ENCODE results near the gene ZC3H4. TPM values are rescaled to one million over a fixed set of nuclear protein-coding genes. Genes with fewer than 3 reads are reported as not detected.
"Not testable (repeated sequence)": the region's sequence is repeated elsewhere in the genome, so short reads cannot be mapped to it uniquely, and the experiment has no call there.

ZC3H4 gene
- total and polyA plus RNA-seq, 8 donors: 4.7 to 78.5 (median 20.2) TPM

DNA sequence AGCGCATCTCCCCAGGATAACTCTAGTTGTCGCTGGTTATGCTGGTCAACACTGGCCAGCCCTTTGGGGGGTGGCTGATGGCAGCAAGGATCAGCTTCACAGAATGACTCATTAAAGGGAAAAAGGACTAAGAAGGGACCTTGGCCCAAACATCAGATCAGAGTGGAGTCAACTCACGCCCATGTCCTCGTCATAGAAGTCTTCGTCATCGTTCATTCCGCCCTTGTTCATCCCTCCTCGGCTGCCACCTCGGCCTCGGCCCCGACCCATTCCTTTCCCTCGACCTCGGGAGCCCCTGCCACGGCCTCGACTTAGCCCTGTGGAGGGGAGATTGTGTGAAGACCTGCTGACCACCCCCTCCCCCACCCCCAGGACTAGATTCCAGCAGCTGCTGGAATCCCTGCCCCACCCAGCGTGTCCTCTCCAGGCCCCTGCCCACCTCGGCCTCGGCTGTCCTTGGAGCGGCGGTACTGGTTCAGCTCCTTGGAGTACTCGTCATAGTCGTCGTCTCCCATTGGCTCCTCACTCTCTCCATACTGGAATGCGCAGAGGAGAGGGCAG is 28.6 kb downstream of the ZC3H4 start:
- Histone ChIP-seq H3K36me3 (peaks cover 87 to 100% (median 100%) of the 10 kb centered on the region in 4 donors), H3K4me1 (peaks cover 0 to 8% (median 2%) of the 10 kb centered on the region in 4 donors), H3K9me3 (no peaks in the 10 kb centered on the region), H3K27ac (no peak overlapping the region), H3K27me3 (no peaks in the 10 kb centered on the region), H3K4me3 (no peak overlapping the region)
- intact Hi-C loops (cut with DNase I; ENCODE audit: low total_unique reads): loop anchor here (5.0 kb wide), 1 partner anchor 37 kb away; no protein-coding TSS in a partner anchor
- WGBS, 5 donors: 89 to 96% (median 93%) methylated on average over 23 to 24 of the region's 24 CpGs
- no peak for DNase-seq
- TF ChIP-seq, protein P1, sequence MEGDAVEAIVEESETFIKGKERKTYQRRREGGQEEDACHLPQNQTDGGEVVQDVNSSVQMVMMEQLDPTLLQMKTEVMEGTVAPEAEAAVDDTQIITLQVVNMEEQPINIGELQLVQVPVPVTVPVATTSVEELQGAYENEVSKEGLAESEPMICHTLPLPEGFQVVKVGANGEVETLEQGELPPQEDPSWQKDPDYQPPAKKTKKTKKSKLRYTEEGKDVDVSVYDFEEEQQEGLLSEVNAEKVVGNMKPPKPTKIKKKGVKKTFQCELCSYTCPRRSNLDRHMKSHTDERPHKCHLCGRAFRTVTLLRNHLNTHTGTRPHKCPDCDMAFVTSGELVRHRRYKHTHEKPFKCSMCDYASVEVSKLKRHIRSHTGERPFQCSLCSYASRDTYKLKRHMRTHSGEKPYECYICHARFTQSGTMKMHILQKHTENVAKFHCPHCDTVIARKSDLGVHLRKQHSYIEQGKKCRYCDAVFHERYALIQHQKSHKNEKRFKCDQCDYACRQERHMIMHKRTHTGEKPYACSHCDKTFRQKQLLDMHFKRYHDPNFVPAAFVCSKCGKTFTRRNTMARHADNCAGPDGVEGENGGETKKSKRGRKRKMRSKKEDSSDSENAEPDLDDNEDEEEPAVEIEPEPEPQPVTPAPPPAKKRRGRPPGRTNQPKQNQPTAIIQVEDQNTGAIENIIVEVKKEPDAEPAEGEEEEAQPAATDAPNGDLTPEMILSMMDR (IDR thresholded peaks at IDR 0.05): no peak
- TF ChIP-seq EP300 (IDR thresholded peaks at IDR 0.05) (no peak), POLR2AphosphoS5 (IDR thresholded peaks at IDR 0.05) (no peak), POLR2A (IDR thresholded peaks at IDR 0.05) (no peak)

DNA sequence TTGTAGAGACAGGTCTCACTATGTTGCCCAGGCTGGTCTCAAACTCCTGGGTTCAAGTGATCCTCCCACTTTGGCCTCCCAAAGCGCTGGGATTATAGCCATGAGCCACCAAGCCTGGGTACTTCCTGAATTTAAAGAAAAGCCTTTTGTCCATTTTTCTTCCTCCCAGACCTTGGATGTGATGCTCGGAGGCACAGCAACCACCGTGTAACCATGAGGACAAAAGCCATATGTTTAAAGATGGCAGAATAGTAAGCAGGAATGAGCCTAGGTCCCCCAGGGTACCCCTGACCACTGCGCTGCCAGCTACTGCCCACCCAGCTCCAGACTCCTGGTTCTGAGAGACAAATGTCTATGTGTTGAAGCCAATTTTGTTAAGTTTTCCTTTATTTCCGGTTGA is 31.1 kb downstream of the ZC3H4 start:
- 94 to 98% (median 95%) methylated on average over 5 of the region's 5 CpGs for WGBS, 5 donors
- Histone ChIP-seq H3K4me1 (peaks cover 4 to 10% (median 8%) of the 10 kb centered on the region in 4 donors), H3K27me3 (no peaks in the 10 kb centered on the region), H3K9me3 (no peaks in the 10 kb centered on the region), H3K27ac (no peak overlapping the region), H3K36me3 (peaks cover 73 to 97% (median 96%) of the 10 kb centered on the region in 4 donors), H3K4me3 (no peak overlapping the region)
- no peak for DNase-seq
- TF ChIP-seq, protein P1 (IDR thresholded peaks at IDR 0.05): no peak
- intact Hi-C loops (cut with DNase I; ENCODE audit: low total_unique reads): loop anchor here (5.0 kb wide), 1 partner anchor 40 kb away; no protein-coding TSS in a partner anchor

DNA sequence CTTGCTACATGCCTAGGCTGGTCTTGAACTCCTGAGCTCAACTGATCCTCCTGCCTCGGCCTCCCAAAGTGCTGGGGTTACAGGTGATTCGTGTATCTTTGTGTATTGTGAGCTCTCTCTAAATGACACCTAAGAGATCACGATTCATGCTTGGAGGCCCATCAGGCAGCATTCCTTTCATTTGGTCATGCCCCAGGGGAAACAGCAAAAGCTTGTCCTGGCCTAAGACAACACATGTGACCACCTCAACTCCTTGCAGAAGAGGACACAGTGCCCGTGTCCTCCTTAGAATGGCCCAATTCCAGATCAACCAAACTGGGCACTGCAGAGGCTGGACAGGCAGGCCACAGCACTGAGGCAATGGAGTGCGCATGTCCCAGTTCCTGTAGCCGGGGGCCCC is 32.5 kb downstream of the ZC3H4 start:
- peaks cover 68 to 97% (median 96%) of the 10 kb centered on the region in 4 donors for H3K36me3 ChIP-seq
- peak overlapping the region in 2 of 5 donors; percentile 80 to 82 for H3K27ac ChIP-seq
- no peaks in the 10 kb centered on the region for H3K9me3 ChIP-seq
- no peak overlapping the region for H3K4me3 ChIP-seq
- no peak for DNase-seq
- TF ChIP-seq EP300 (IDR thresholded peaks at IDR 0.05): no peak
- no peak for TF ChIP-seq POLR2A (IDR thresholded peaks at IDR 0.05)
- no peak for TF ChIP-seq POLR2AphosphoS5 (IDR thresholded peaks at IDR 0.05)
- TF ChIP-seq, protein P1 (IDR thresholded peaks at IDR 0.05): no peak
- intact Hi-C loops (cut with DNase I; ENCODE audit: low total_unique reads): loop anchor here (5.0 kb wide), 1 partner anchor 41 kb away; no protein-coding TSS in a partner anchor
- H3K27me3 ChIP-seq: no peaks in the 10 kb centered on the region
- peaks cover 4 to 10% (median 8%) of the 10 kb centered on the region in 4 donors for H3K4me1 ChIP-seq
- WGBS, 5 donors: 74 to 87% (median 83%) methylated on average over 6 of the region's 6 CpGs

DNA sequence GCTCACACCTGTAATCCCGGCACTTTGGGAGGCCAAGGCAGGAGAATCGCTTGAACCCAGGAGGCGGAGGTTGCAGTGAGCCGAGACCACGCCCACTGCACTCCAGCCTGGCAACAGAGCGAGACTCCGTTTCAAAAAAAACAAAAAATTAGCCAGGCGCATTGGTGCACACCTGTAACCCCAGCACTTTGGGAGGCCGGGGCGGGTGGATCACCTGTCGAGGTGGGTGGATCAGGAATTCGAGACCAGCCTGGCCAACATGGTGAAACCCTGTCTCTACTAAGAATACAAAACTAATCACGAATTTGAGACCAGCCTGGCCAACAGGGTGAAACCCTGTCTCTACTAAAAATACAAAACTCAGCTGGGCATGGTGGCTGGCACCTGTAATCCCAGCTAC is 35.2 kb downstream of the ZC3H4 start:
- peaks cover 53 to 97% (median 95%) of the 10 kb centered on the region in 4 donors for H3K36me3 ChIP-seq

DNA sequence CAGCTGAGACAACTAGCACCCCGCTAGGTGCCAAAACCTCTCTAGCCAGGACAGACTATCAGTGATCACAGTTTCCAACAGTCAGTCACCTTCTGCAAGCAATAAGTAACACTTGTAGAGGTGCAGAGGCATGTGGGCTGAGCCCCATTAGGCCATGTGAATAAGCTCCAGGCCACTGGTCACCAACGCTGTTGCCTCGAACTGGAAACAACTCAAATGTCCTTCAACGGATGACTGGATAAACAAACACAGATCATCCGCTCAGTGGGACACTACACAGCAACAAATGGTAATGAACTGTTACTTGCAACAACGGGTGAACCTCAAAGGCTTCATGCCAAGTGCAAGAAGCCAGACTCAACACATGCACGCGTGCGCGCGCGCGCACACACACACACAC is 37.6 kb downstream of the ZC3H4 start:
- Histone ChIP-seq H3K9me3 (no peaks in the 10 kb centered on the region), H3K27me3 (no peaks in the 10 kb centered on the region), H3K4me1 (peaks cover 4 to 29% (median 11%) of the 10 kb centered on the region in 4 donors), H3K36me3 (peaks cover 45 to 97% (median 95%) of the 10 kb centered on the region in 4 donors), H3K4me3 (no peak overlapping the region), H3K27ac (no peak overlapping the region)
- peak in 1 of 2 donors; percentile 46 for DNase-seq
- TF ChIP-seq EP300 (IDR thresholded peaks at IDR 0.05) (no peak), POLR2A (IDR thresholded peaks at IDR 0.05) (no peak), POLR2AphosphoS5 (IDR thresholded peaks at IDR 0.05) (no peak)
- TF ChIP-seq, protein P1 (IDR thresholded peaks at IDR 0.05): no peak
- intact Hi-C loops (cut with DNase I; ENCODE audit: low total_unique reads): no loop called here
- 73 to 88% (median 80%) methylated on average over 11 to 13 of the region's 13 CpGs for WGBS, 5 donors

More for the DNA sequence above, 35.2 kb downstream of the ZC3H4 start:
- 93 to 97% (median 96%) methylated on average over 13 of the region's 13 CpGs for WGBS, 5 donors
- H3K4me3 ChIP-seq; DNase-seq; H3K9me3 ChIP-seq; H3K27ac ChIP-seq; intact Hi-C loops (cut with DNase I; ENCODE audit: low total_unique reads); H3K27me3 ChIP-seq: not testable (repeated sequence)
- peaks cover 4 to 29% (median 11%) of the 10 kb centered on the region in 4 donors for H3K4me1 ChIP-seq

All from stomach (tissue), 9 donors.